ENCODE measurements around the gene DNAJA4.

The DNAJA4 gene

GRCh38 chr15:78280319-78281072, 16.1 kb downstream of the DNAJA4 start:
- no peak for DNase-seq (ENCODE audit: low read depth in 2 of 2)

- no peak for DNase-seq (ENCODE audit: low read depth in 2 of 2)
Observed at GRCh38 chr15:78282324-78282723, 18.0 kb downstream of the DNAJA4 start.

GRCh38 chr15:78284758-78285157, 20.4 kb downstream of the DNAJA4 start:
- DNase-seq (ENCODE audit: low read depth in 2 of 2), result no peak

- no peak for DNase-seq (ENCODE audit: low read depth in 2 of 2)
Observed at GRCh38 chr15:78290222-78290621, 25.9 kb downstream of the DNAJA4 start.

- DNase-seq (ENCODE audit: low read depth in 2 of 2), result no peak
Observed at GRCh38 chr15:78291052-78291451, 26.7 kb downstream of the DNAJA4 start.

- no peak for DNase-seq (ENCODE audit: low read depth in 2 of 2)
Observed at GRCh38 chr15:78291698-78292097, 27.3 kb downstream of the DNAJA4 start.

GRCh38 chr15:78292219-78292618, 27.9 kb downstream of the DNAJA4 start:
- DNase-seq (ENCODE audit: low read depth in 2 of 2), result no peak

- DNase-seq (ENCODE audit: low read depth in 2 of 2), result peak; percentile 74 to 85
Observed at GRCh38 chr15:78299101-78299930, 35.0 kb downstream of the DNAJA4 start, which contains the start of gene SKIC8. SKIC8 (minus strand) TSS chr15:78299609; CDS start chr15:78295686, 3,923 bp downstream.

- DNase-seq (ENCODE audit: low read depth in 2 of 2), result no peak
Observed at GRCh38 chr15:78301326-78301725, 37.0 kb downstream of the DNAJA4 start.

- no peak for DNase-seq (ENCODE audit: low read depth in 2 of 2)
Observed at GRCh38 chr15:78301828-78302227, 37.5 kb downstream of the DNAJA4 start.

GRCh38 chr15:78302579-78303312, 38.4 kb downstream of the DNAJA4 start:
- DNase-seq (ENCODE audit: low read depth in 2 of 2), result no peak

GRCh38 chr15:78304216-78305066, 40.1 kb downstream of the DNAJA4 start:
- no peak for DNase-seq (ENCODE audit: low read depth in 2 of 2)

- no peak for DNase-seq (ENCODE audit: low read depth in 2 of 2)
Observed at GRCh38 chr15:78306176-78306774, 41.9 kb downstream of the DNAJA4 start.

- no peak for DNase-seq (ENCODE audit: low read depth in 2 of 2)
Observed at GRCh38 chr15:78307976-78308375, 43.6 kb downstream of the DNAJA4 start.

- DNase-seq (ENCODE audit: low read depth in 2 of 2), result no peak
Observed at GRCh38 chr15:78308422-78309032, 44.2 kb downstream of the DNAJA4 start.

GRCh38 chr15:78311292-78311691, 46.9 kb downstream of the DNAJA4 start:
- no peak for DNase-seq (ENCODE audit: low read depth in 2 of 2)

- no peak for DNase-seq (ENCODE audit: low read depth in 2 of 2)
Observed at GRCh38 chr15:78312536-78312935, 48.2 kb downstream of the DNAJA4 start.

- DNase-seq (ENCODE audit: low read depth in 2 of 2), result no peak
Observed at GRCh38 chr15:78312957-78313356, 48.6 kb downstream of the DNAJA4 start.

GRCh38 chr15:78313383-78313782, 49.0 kb downstream of the DNAJA4 start:
- DNase-seq (ENCODE audit: low read depth in 2 of 2), result no peak

- DNase-seq (ENCODE audit: low read depth in 2 of 2), result no peak
Observed at GRCh38 chr15:78314181-78314581, 49.8 kb downstream of the DNAJA4 start.
